ENCODE measurements around the gene TEX26. TPM values are rescaled to one million over a fixed set of nuclear protein-coding genes. Genes with fewer than 3 reads are reported as not detected.

Gene TEX26
- polyA plus RNA-seq, 1 of the 3 experiments (the other 2 are of a cell fraction) = not detected

DNA sequence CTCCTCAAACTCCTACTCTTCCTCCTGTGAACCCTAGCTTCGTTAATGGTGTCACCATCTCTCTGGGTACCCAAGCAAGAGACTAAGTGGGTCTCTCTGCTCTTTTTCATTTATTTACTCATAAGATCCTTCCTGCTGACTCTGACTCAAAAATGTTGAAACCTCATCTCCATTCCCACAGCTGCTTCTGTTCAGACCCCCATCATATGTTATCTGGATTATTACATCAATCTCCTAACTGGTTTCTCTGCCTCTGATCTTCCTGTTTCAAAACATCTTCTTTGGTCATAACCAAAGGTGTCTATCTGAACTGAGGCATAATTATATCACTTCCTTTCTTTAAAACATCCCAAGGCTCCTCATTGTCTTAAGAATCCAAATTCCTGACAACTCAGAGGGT lies 28.4 kb upstream of the TEX26 start:
- H3K9me3 ChIP-seq = no peaks in the 10 kb centered on the region
- no peaks in the 10 kb centered on the region for H3K36me3 ChIP-seq (replicated peaks in 1 of 2; ENCODE audit: control insufficient read depth in 1 of 2, insufficient read depth in 2 of 2, low read length in 1 of 2)
- ChIA-PET CTCF (interaction anchor here (0.9 to 1.4 kb wide), 2 partner anchors 12 to 39 kb away, joined by 4 to 6 read pairs; no protein-coding TSS in a partner anchor), POLR2A (no interaction called here)
- H4K20me1 ChIP-seq (ENCODE audit: insufficient read depth) = no peaks in the 10 kb centered on the region
- H3K27me3 ChIP-seq (ENCODE audit: insufficient read depth) = no peaks in the 10 kb centered on the region
- H3K4me3 ChIP-seq (ENCODE audit: low read depth in 2 of 2, low read length in 1 of 2) = no peak overlapping the region
- peaks cover 5% of the 10 kb centered on the region for H3F3A ChIP-seq (replicated peaks; ENCODE audit: insufficient read depth)
- no peak for DNase-seq
- H2AFZ ChIP-seq (ENCODE audit: low read depth) = no peak overlapping the region
- H3K9ac ChIP-seq = no peak overlapping the region
- no peaks in the 10 kb centered on the region for H3K79me2 ChIP-seq (ENCODE audit: insufficient read depth)
- no peak overlapping the region for H3K4me2 ChIP-seq
- no peak overlapping the region for H3K27ac ChIP-seq (ENCODE audit: low read depth in 2 of 2, low read length in 1 of 2)
- TF ChIP-seq JUND (IDR thresholded peaks at IDR 0.05) = no peak
- no peak for TF ChIP-seq EZH2phosphoT487 (IDR thresholded peaks at IDR 0.05; ENCODE audit: borderline replicate concordance, low read depth)
- no peak for TF ChIP-seq GABPA (IDR thresholded peaks at IDR 0.05; ENCODE audit: low read depth)
- TF ChIP-seq EP300 (IDR thresholded peaks at IDR 0.05; ENCODE audit: borderline replicate concordance in 1 of 2, low read depth in 1 of 2, low read length in 1 of 2) = no peak
- TF ChIP-seq TCF12 (IDR thresholded peaks at IDR 0.05) = no peak
- TF ChIP-seq, protein P1, sequence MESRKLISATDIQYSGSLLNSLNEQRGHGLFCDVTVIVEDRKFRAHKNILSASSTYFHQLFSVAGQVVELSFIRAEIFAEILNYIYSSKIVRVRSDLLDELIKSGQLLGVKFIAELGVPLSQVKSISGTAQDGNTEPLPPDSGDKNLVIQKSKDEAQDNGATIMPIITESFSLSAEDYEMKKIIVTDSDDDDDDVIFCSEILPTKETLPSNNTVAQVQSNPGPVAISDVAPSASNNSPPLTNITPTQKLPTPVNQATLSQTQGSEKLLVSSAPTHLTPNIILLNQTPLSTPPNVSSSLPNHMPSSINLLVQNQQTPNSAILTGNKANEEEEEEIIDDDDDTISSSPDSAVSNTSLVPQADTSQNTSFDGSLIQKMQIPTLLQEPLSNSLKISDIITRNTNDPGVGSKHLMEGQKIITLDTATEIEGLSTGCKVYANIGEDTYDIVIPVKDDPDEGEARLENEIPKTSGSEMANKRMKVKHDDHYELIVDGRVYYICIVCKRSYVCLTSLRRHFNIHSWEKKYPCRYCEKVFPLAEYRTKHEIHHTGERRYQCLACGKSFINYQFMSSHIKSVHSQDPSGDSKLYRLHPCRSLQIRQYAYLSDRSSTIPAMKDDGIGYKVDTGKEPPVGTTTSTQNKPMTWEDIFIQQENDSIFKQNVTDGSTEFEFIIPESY (IDR thresholded peaks at IDR 0.05; ENCODE audit: borderline replicate concordance, low read depth) = no peak
- no peak for TF ChIP-seq FOXM1 (IDR thresholded peaks at IDR 0.05; ENCODE audit: low read depth)
- TF ChIP-seq, protein P2, sequence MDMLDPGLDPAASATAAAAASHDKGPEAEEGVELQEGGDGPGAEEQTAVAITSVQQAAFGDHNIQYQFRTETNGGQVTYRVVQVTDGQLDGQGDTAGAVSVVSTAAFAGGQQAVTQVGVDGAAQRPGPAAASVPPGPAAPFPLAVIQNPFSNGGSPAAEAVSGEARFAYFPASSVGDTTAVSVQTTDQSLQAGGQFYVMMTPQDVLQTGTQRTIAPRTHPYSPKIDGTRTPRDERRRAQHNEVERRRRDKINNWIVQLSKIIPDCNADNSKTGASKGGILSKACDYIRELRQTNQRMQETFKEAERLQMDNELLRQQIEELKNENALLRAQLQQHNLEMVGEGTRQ (IDR thresholded peaks at IDR 0.05; ENCODE audit: borderline replicate concordance, low read depth, low read length) = no peak
- no peak for TF ChIP-seq RAD21 (IDR thresholded peaks at IDR 0.05; ENCODE audit: low read length)
- TF ChIP-seq RCOR1 (IDR thresholded peaks at IDR 0.05; ENCODE audit: low read length) = no peak
- H3K4me1 ChIP-seq (ENCODE audit: control insufficient read depth in 1 of 2, insufficient read depth in 2 of 2, low read depth in 1 of 2, low read length in 1 of 2) = peaks cover 18 to 29% of the 10 kb centered on the region in 2 experiments
- 81% methylated on average over 1 of the region's 1 CpG for WGBS (ENCODE audit: low lambda C conversion rate)
- H3K9me2 ChIP-seq = no peaks in the 10 kb centered on the region

DNA sequence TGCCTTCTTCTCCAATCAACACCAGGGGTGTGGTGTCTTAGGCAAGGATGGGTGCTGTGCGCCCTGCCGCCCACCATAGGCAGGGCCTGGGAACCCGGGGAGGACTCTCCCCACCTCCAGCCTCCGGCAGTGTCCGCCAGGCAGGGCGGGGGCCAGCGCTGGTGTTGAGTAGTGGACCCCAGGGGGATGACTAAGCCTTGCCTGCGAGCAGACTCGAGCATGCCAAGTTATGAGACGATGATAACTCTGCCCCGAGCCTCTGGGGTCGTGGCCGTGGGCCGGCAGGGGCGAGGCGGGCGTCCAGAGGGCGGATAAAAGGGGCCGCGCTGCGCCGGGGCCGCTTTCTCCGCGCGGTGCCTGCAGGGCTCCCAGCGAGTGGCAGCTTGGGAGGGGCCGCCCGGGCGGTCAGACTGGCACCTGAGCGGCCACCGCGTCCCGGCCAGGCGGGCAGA lies 26.5 kb upstream of the TEX26 start, which contains the start of gene MEDAG:
TSS of gene MEDAG (plus strand) at position 340 of the 452 bp plus-strand sequence. CDS start 245 bp downstream, outside the sequence.
- Histone ChIP-seq H3K27me3 (ENCODE audit: insufficient read depth) (no peaks in the 10 kb centered on the region), H3K79me2 (ENCODE audit: insufficient read depth) (no peaks in the 10 kb centered on the region), H3K4me3 (ENCODE audit: low read depth in 2 of 2, low read length in 1 of 2) (no peak within 1 kb of the TSS), H2AFZ (ENCODE audit: low read depth) (no peak within 1 kb of the TSS), H3K27ac (ENCODE audit: low read depth in 2 of 2, low read length in 1 of 2) (peak within 1 kb of the TSS in 1 of 2 experiments; percentile 62; a peak in 2 of 4 replicates), H3K36me3 (replicated peaks in 1 of 2; ENCODE audit: control insufficient read depth in 1 of 2, insufficient read depth in 2 of 2, low read length in 1 of 2) (no peaks in the 10 kb centered on the region), H3K9ac (no peak within 1 kb of the TSS), H3F3A (replicated peaks; ENCODE audit: insufficient read depth) (no peaks in the 10 kb centered on the region), H4K20me1 (ENCODE audit: insufficient read depth) (no peaks in the 10 kb centered on the region), H3K4me2 (no peak within 1 kb of the TSS), H3K9me3 (no peaks in the 10 kb centered on the region), H3K9me2 (no peaks in the 10 kb centered on the region), H3K4me1 (ENCODE audit: control insufficient read depth in 1 of 2, insufficient read depth in 2 of 2, low read depth in 1 of 2, low read length in 1 of 2) (peaks cover 21 to 22% of the 10 kb centered on the region in 2 experiments; a peak in 3 of 4 replicates)
- ChIA-PET POLR2A (no interaction called here), CTCF (interaction anchor here (0.9 to 1.2 kb wide), 2 partner anchors 10 to 14 kb away, joined by 4 to 6 read pairs; no protein-coding TSS in a partner anchor)
- WGBS (ENCODE audit: low lambda C conversion rate) = 39% methylated on average over 3 of the region's 35 CpGs
- TF ChIP-seq GATA2 (CRISPR knock-in tag; IDR thresholded peaks at IDR 0.05) (no peak), NRF1 (IDR thresholded peaks at IDR 0.05; ENCODE audit: low read depth, low read length) (no peak), JUND (IDR thresholded peaks at IDR 0.05) (no peak)
- TF ChIP-seq, protein P3, sequence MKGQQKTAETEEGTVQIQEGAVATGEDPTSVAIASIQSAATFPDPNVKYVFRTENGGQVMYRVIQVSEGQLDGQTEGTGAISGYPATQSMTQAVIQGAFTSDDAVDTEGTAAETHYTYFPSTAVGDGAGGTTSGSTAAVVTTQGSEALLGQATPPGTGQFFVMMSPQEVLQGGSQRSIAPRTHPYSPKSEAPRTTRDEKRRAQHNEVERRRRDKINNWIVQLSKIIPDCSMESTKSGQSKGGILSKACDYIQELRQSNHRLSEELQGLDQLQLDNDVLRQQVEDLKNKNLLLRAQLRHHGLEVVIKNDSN (IDR thresholded peaks at IDR 0.05; ENCODE audit: borderline replicate concordance, low read depth) = no peak
- DNase-seq = no peak

Measured in SK-N-SH (cell line).